OCI-LY1 (cell line): ENCODE data around the gene MCF2L2.

Source experiments
- H2AFZ ChIP-seq: fragments of 200-600 bp; sonication (generic), shearing (Covaris generic); 2 replicates; pipeline ENCODE4 v1.6.0; 2014; ENCODE audit warnings: antibody characterized with exemption, mild to moderate bottlenecking, low read length
- H3F3A ChIP-seq: fragments of 200-600 bp; sonication (generic), shearing (Covaris generic); 2 replicates; pipeline ENCODE4 v1.6.0; 2014; ENCODE audit warnings: mild to moderate bottlenecking, antibody characterized with exemption, low read length, moderate library complexity; ENCODE audit not compliant: insufficient read depth
- H3K27ac ChIP-seq: fragments of 200-600 bp; sonication (generic); 2 replicates; pipeline ENCODE4 v1.5.1; 2014; ENCODE audit warnings: low read length, mixed run types, mild to moderate bottlenecking, low read depth; ENCODE audit not compliant: poor library complexity, severe bottlenecking
- H3K27me3 ChIP-seq: fragments of 200-600 bp; sonication (generic); 2 replicates; pipeline ENCODE4 v1.6.0; 2014; ENCODE audit warnings: antibody characterized with exemption, mild to moderate bottlenecking, low read length, moderate library complexity; ENCODE audit not compliant: insufficient read depth
- H3K36me3 ChIP-seq: fragments of 200-600 bp; sonication (generic); 2 replicates; pipeline ENCODE4 v1.6.1; 2014; ENCODE audit warnings: mild to moderate bottlenecking, antibody characterized with exemption, low read length, moderate library complexity, mixed read lengths; ENCODE audit not compliant: insufficient read depth
- H3K4me1 ChIP-seq: fragments of 200-600 bp; sonication (generic); 2 replicates; pipeline ENCODE4 v1.5.1; 2014; ENCODE audit warnings: mild to moderate bottlenecking, low read length, moderate library complexity; ENCODE audit not compliant: insufficient read depth, severe bottlenecking
- H3K4me2 ChIP-seq: fragments of 200-600 bp; sonication (generic), shearing (Covaris generic); 2 replicates; pipeline ENCODE4 v1.6.1; 2014; ENCODE audit warnings: low read length
- H3K4me3 ChIP-seq: fragments of 200-600 bp; sonication (generic); 2 replicates; pipeline ENCODE4 v1.5.1; 2014; ENCODE audit warnings: low read length, low read depth, mild to moderate bottlenecking, mixed read lengths; ENCODE audit not compliant: poor library complexity, severe bottlenecking
- H3K79me2 ChIP-seq: fragments of 200-600 bp; shearing (Covaris generic); 2 replicates; pipeline ENCODE4 v1.6.1; 2016; ENCODE audit warnings: mixed run types, low read length, mixed read lengths; ENCODE audit not compliant: insufficient read depth
- H3K9ac ChIP-seq: fragments of 200-600 bp; sonication (generic), shearing (Covaris generic); 2 replicates; pipeline ENCODE4 v1.6.1; 2014; ENCODE audit warnings: mild to moderate bottlenecking, low read length, mixed read lengths
- H3K9me2 ChIP-seq: fragments of 200-600 bp; sonication (generic), shearing (Covaris generic); 2 replicates; pipeline ENCODE4 v1.6.1; 2014; ENCODE audit warnings: low read depth, mild to moderate bottlenecking, low read length, mixed read lengths
- H3K9me3 ChIP-seq: fragments of 200-600 bp; shearing (Covaris generic); 2 replicates; pipeline ENCODE4 v1.6.1; 2014; ENCODE audit warnings: low read length, mixed read lengths
- H4K20me1 ChIP-seq: fragments of 200-600 bp; sonication (generic), shearing (Covaris generic); 2 replicates; pipeline ENCODE4 v1.6.0; 2016; ENCODE audit warnings: mild to moderate bottlenecking, low read length; ENCODE audit not compliant: insufficient read depth
- EZH2 ChIP-seq: fragments of 200-600 bp; sonication (generic), shearing (Covaris generic); IDR thresholded peaks from 2 replicates; pipeline ENCODE4 v1.8.0; 2017; ENCODE audit warnings: borderline replicate concordance, mixed run types, mild to moderate bottlenecking, antibody characterized with exemption, low read length, moderate library complexity, mixed read lengths
- TF ChIP-seq, protein P1 (sequence below): fragments of 200-600 bp; sonication (generic), shearing (Covaris generic); IDR thresholded peaks from 2 replicates; pipeline ENCODE4 v1.5.1; 2017; ENCODE audit warnings: mild to moderate bottlenecking, antibody characterized with exemption, low read length, moderate library complexity, mixed read lengths

MCF2L2 gene

DNA sequence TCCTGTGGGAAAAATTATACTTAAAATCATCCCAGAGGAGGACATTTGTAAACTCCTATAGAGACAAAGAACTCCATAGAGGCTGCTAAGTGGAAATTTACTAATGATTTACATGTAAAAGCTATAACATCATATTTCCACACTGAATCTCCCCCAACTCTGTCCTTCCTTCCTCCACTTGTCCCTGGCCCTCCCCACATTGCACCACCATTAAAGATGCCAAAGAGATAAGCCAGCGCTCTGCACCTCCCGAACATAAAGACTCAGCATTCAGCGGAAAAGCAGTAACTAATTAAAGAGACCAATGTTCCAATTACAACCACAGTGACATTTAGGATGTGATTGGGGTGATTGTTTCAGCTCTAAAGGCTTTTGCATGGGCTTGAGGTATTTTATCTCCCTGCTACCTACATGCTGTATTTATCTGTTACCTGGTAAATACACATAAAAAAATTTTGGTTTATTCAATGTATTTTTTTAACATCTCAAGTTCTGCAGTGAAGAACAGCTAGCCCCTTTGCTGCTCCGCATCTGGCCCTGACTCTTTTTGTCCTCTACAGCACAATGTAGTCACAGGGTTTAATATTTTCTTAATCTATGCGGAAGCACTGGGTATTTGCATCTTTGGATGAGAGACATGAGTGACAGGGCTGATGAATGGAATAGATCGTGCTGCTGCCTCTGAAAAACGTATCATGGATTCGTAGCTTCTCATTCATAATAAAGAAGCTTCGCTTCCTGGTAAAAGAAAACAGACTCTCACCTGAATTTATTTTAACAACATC, 210.7 kb downstream of the MCF2L2 start:
- no peak overlapping the region for H3K27ac ChIP-seq
- H3K4me1 ChIP-seq: no peaks in the 10 kb centered on the region
- no peaks in the 10 kb centered on the region for H3K36me3 ChIP-seq
- H3K27me3 ChIP-seq: no peaks in the 10 kb centered on the region
- H3K79me2 ChIP-seq: no peaks in the 10 kb centered on the region
- H3K9me3 ChIP-seq: no peaks in the 10 kb centered on the region
- H2AFZ ChIP-seq: no peak overlapping the region
- no peaks in the 10 kb centered on the region for H3K9me2 ChIP-seq
- H3F3A ChIP-seq: no peaks in the 10 kb centered on the region
- TF ChIP-seq EZH2: no peak
- TF ChIP-seq, protein P1, sequence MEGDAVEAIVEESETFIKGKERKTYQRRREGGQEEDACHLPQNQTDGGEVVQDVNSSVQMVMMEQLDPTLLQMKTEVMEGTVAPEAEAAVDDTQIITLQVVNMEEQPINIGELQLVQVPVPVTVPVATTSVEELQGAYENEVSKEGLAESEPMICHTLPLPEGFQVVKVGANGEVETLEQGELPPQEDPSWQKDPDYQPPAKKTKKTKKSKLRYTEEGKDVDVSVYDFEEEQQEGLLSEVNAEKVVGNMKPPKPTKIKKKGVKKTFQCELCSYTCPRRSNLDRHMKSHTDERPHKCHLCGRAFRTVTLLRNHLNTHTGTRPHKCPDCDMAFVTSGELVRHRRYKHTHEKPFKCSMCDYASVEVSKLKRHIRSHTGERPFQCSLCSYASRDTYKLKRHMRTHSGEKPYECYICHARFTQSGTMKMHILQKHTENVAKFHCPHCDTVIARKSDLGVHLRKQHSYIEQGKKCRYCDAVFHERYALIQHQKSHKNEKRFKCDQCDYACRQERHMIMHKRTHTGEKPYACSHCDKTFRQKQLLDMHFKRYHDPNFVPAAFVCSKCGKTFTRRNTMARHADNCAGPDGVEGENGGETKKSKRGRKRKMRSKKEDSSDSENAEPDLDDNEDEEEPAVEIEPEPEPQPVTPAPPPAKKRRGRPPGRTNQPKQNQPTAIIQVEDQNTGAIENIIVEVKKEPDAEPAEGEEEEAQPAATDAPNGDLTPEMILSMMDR: no peak
- no peak overlapping the region for H3K4me3 ChIP-seq
- H3K9ac ChIP-seq: no peak overlapping the region
- H4K20me1 ChIP-seq: no peaks in the 10 kb centered on the region
- no peak overlapping the region for H3K4me2 ChIP-seq

DNA sequence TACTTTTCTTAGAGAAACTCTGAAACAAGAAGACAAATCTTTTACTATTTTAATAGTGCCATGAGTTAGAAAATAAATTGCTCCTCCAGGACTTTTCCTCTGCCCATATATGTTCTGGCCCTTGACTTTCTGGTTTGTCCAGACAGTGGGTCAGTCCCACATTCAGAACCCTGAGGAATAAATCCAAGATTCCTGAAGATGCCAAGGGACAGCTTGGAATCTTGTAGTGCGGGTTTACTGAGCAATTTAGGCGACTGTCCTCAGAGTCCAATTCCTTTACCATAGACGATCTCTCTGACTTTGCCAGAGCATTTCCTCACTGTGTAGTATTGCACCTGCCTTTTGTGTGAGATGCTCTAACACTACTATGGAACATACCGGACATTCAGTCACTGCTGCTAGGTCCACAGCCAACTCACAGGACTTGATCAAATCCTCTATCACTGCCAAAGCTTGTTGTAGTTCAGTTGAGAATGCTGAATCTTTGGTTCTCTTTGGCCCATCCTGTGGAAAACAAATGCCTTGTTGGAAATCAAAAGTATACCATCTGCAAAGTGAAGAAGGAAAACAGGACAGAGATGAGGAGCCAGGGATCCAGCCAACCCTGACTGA, 212.7 kb downstream of the MCF2L2 start:
- H4K20me1 ChIP-seq: no peaks in the 10 kb centered on the region
- no peaks in the 10 kb centered on the region; the same call in 1 of the 2 replicates for H3K27me3 ChIP-seq
- no peaks in the 10 kb centered on the region for H3K79me2 ChIP-seq
- no peaks in the 10 kb centered on the region for H3K9me2 ChIP-seq
- H3K36me3 ChIP-seq: no peaks in the 10 kb centered on the region
- no peak overlapping the region for H3K27ac ChIP-seq
- no peak overlapping the region for H3K4me3 ChIP-seq
- no peaks in the 10 kb centered on the region for H3K4me1 ChIP-seq
- H3K4me2 ChIP-seq: no peak overlapping the region
- H3K9ac ChIP-seq: no peak overlapping the region
- no peaks in the 10 kb centered on the region for H3K9me3 ChIP-seq
- no peak overlapping the region for H2AFZ ChIP-seq
- H3F3A ChIP-seq: no peaks in the 10 kb centered on the region
- no peak for TF ChIP-seq EZH2
- TF ChIP-seq, protein P1: no peak

DNA sequence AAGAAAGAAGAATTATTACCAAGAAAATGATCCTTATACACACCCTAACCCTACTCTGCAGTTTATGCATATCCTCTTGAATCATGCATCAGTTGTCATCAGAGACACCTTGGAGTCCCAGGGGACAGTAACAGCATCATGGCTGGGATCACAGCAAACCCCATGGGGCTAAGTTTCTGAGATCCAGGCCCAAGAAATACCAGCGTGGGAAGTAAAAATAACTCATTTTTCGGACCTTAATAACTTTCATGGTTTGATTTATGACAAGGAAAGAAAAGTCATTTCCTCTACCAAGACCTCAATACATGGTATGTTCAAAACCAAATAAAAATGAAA, 214.2 kb downstream of the MCF2L2 start:
- H3K4me2 ChIP-seq: no peak overlapping the region
- TF ChIP-seq, protein P1: no peak
- TF ChIP-seq EZH2: no peak
- H3K9me2 ChIP-seq: no peaks in the 10 kb centered on the region
- H3K9me3 ChIP-seq: no peaks in the 10 kb centered on the region
- no peak overlapping the region for H3K4me3 ChIP-seq
- no peaks in the 10 kb centered on the region for H3F3A ChIP-seq
- H3K79me2 ChIP-seq: no peaks in the 10 kb centered on the region
- H3K4me1 ChIP-seq: no peaks in the 10 kb centered on the region
- H3K27me3 ChIP-seq: no peaks in the 10 kb centered on the region; the same call in 1 of the 2 replicates
- H3K9ac ChIP-seq: no peak overlapping the region
- no peak overlapping the region for H3K27ac ChIP-seq
- no peak overlapping the region for H2AFZ ChIP-seq
- no peaks in the 10 kb centered on the region for H3K36me3 ChIP-seq
- no peaks in the 10 kb centered on the region for H4K20me1 ChIP-seq
